Esophagus squamous epithelium (tissue), 5 donors: ENCODE results near the gene CNPPD1. TPM values are rescaled to one million over a fixed set of nuclear protein-coding genes. Genes with fewer than 3 reads are reported as not detected.

Source experiments
- DNase-seq: peaks from one replicate; lab custom pipeline; 2025; lab: John Stamatoyannopoulos, UW
- H3K27ac ChIP-seq, 4 donors: fragments of 200-600 bp; sonication (generic); one replicate each; pipeline ENCODE4 v1.5.1; 2016 to 2019; ENCODE audit warnings: mild to moderate bottlenecking in 1 of 4
- H3K27me3 ChIP-seq, 4 donors: fragments of 200-600 bp; sonication (generic); 1 replicate in 3 of 4; 2 replicates in 1 of 4; pipeline versions ENCODE4 v1.5.1 to v1.6.0; 2017 to 2021; ENCODE audit warnings: antibody characterized with exemption in 1 of 4
- H3K36me3 ChIP-seq, 3 donors: fragments of 200-600 bp; sonication (generic); one replicate each; pipeline ENCODE4 v1.5.1; 2016 to 2019
- H3K4me1 ChIP-seq, 3 donors: fragments of 200-600 bp; sonication (generic); one replicate each; pipeline ENCODE4 v1.5.1; 2017 to 2019
- H3K4me3 ChIP-seq, 4 donors: fragments of 200-600 bp; sonication (generic); 1 replicate in 3 of 4; 2 replicates in 1 of 4; pipeline ENCODE4 v1.5.1; 2016 to 2019; ENCODE audit warnings: mild to moderate bottlenecking in 2 of 4, moderate library complexity in 1 of 4
- H3K9me3 ChIP-seq, 3 donors: fragments of 200-600 bp; sonication (generic); one replicate each; pipeline ENCODE4 v1.5.1; 2016 to 2019
- POLR2A ChIP-seq, 4 donors: fragments of 450-650 bp; IDR thresholded peaks; one replicate each; pipeline ENCODE4 v1.6.1; 2017; ENCODE audit warnings: antibody characterized with exemption in 4 of 4, mild to moderate bottlenecking in 4 of 4, moderate library complexity in 3 of 4
- WGBS, 2 donors: methylation state at CpG; one replicate each; pipeline ENCODE4 v1.1.5; 2018; 5-methylcytosine and 5-hydroxymethylcytosine counted together
- intact Hi-C: fragments of 100-400 bp; cut with DNase I; formaldehyde crosslinking; loops from one replicate; pipeline ENCODE4 v1.15.0; 2022
- total RNA-seq, 4 donors: library from RNA; depleted of rRNA; stranded (reverse); fragments of >200 nt; gene quantifications; one replicate each; pipeline ENCODE4 v1.1.0, GENCODE V29; 2016
- TF ChIP-seq, protein P1 (sequence below), 6 experiments: fragments of 450-650 bp in 4 of 6; fragments of 200-600 bp in 2 of 6; sonication (generic) in 2 of 6; IDR thresholded peaks; one replicate each; pipeline ENCODE4 v1.5.1; 2016 to 2019; ENCODE audit warnings: antibody characterized with exemption in 6 of 6, mild to moderate bottlenecking in 4 of 6, moderate library complexity in 4 of 6
- donor health status: DM: yes; HTN: yes; CAD: no.

CNPPD1 gene
- total RNA-seq, 4 donors from 2014 or later = 35.3 to 49.8 (median 42.0) TPM

- intact Hi-C loops = no loop called here
- H3K9me3 ChIP-seq = no peaks in the 10 kb centered on the region
- H3K36me3 ChIP-seq = no peaks in the 10 kb centered on the region
- no peaks in the 10 kb centered on the region for H3K4me1 ChIP-seq
- H3K4me3 ChIP-seq = no peak overlapping the region
- WGBS, 2 donors = 78% methylated on average over 11 to 12 of the region's 12 CpGs
- H3K27me3 ChIP-seq = peaks cover 0 to 6% (median 0%) of the 10 kb centered on the region in 4 donors
- DNase-seq = no peak
- TF ChIP-seq, protein P1, sequence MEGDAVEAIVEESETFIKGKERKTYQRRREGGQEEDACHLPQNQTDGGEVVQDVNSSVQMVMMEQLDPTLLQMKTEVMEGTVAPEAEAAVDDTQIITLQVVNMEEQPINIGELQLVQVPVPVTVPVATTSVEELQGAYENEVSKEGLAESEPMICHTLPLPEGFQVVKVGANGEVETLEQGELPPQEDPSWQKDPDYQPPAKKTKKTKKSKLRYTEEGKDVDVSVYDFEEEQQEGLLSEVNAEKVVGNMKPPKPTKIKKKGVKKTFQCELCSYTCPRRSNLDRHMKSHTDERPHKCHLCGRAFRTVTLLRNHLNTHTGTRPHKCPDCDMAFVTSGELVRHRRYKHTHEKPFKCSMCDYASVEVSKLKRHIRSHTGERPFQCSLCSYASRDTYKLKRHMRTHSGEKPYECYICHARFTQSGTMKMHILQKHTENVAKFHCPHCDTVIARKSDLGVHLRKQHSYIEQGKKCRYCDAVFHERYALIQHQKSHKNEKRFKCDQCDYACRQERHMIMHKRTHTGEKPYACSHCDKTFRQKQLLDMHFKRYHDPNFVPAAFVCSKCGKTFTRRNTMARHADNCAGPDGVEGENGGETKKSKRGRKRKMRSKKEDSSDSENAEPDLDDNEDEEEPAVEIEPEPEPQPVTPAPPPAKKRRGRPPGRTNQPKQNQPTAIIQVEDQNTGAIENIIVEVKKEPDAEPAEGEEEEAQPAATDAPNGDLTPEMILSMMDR (IDR thresholded peaks at IDR 0.05) = no peak
- TF ChIP-seq POLR2A (IDR thresholded peaks at IDR 0.05) = no peak
- no peak overlapping the region for H3K27ac ChIP-seq
Observed at GRCh38 chr2:219199470-219200211, 22.9 kb upstream of the CNPPD1 start.

DNA sequence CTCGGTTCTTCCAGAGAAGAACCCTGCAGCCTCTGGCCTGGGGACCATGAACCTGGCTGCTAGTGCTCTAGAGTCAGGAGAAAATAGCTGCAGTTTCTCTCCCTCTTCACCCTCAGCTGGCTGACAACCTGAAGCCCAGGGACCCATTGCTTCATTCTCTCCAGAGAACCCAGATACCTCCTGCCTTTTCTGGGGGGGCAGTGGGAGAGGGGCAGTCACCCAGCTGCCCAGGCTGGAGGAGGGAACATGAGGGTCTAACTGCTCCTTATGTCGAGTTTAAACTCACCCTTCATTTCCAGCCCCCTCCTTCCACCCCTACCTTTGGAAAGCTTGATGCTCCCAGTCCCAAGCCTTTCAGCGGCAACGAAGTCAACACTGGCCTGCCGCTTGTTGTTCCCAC lies 22.2 kb upstream of the CNPPD1 start:
- Histone ChIP-seq H3K4me3 (no peak overlapping the region), H3K27me3 (peaks cover 0 to 6% (median 0%) of the 10 kb centered on the region in 4 donors), H3K27ac (no peak overlapping the region), H3K9me3 (no peaks in the 10 kb centered on the region), H3K4me1 (no peaks in the 10 kb centered on the region), H3K36me3 (no peaks in the 10 kb centered on the region)
- TF ChIP-seq, protein P1 (IDR thresholded peaks at IDR 0.05) = no peak
- TF ChIP-seq POLR2A (IDR thresholded peaks at IDR 0.05) = no peak
- intact Hi-C loops = no loop called here
- 64 to 76% methylated on average over 4 to 5 of the region's 5 CpGs for WGBS, 2 donors
- DNase-seq = no peak

DNA sequence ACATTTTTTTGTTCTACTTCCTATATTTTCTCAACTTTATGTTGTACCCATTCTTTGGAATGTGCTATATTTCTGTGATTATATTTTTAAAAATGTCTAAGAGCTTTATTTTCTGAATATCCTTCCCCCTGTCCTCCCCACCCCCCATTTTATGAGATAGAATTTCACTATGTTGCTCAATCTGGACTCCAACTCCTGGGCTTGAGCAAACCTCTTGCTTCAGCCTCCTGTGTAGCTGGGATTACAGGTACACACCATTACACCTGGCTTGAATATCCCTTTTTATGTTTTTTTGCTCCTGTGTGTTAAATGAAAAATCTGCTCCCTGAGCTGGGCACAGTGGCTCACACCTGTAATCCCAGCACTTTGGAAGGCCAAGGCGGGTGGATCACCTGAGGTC lies 20.7 kb upstream of the CNPPD1 start:
- intact Hi-C loops = no loop called here
- DNase-seq = no peak
- Histone ChIP-seq H3K36me3 (no peaks in the 10 kb centered on the region), H3K27me3 (peaks cover 0 to 6% (median 0%) of the 10 kb centered on the region in 4 donors), H3K27ac (no peak overlapping the region), H3K4me3 (no peak overlapping the region), H3K4me1 (no peaks in the 10 kb centered on the region), H3K9me3 (no peaks in the 10 kb centered on the region)
- WGBS, 2 donors = 83% methylated on average over 1 of the region's 1 CpG; no CpG with 5 or more reads in 1 of the 2 donors
- TF ChIP-seq, protein P1 (IDR thresholded peaks at IDR 0.05) = no peak
- TF ChIP-seq POLR2A (IDR thresholded peaks at IDR 0.05) = no peak

- intact Hi-C loops = no loop called here
- WGBS, 2 donors = 83 to 84% methylated on average over 7 of the region's 7 CpGs
- no peaks in the 10 kb centered on the region for H3K27me3 ChIP-seq
- peaks cover 9 to 41% (median 16%) of the 10 kb centered on the region in 3 donors for H3K36me3 ChIP-seq
- no peak for DNase-seq
- H3K9me3 ChIP-seq = no peaks in the 10 kb centered on the region
- H3K27ac ChIP-seq = no peak overlapping the region
- TF ChIP-seq, protein P1 (IDR thresholded peaks at IDR 0.05) = no peak
- no peak for TF ChIP-seq POLR2A (IDR thresholded peaks at IDR 0.05)
- no peak overlapping the region for H3K4me3 ChIP-seq
- no peaks in the 10 kb centered on the region for H3K4me1 ChIP-seq
Observed at GRCh38 chr2:219186754-219187456, 10.2 kb upstream of the CNPPD1 start.

- no peak for DNase-seq
- Histone ChIP-seq H3K36me3 (peaks cover 26 to 67% (median 32%) of the 10 kb centered on the region in 3 donors), H3K4me1 (peaks cover 5 to 18% (median 8%) of the 10 kb centered on the region in 3 donors), H3K27ac (no peak overlapping the region), H3K27me3 (no peaks in the 10 kb centered on the region), H3K4me3 (no peak overlapping the region), H3K9me3 (no peaks in the 10 kb centered on the region)
- intact Hi-C loops = no loop called here
- TF ChIP-seq POLR2A (IDR thresholded peaks at IDR 0.05) = no peak
- TF ChIP-seq, protein P1 (IDR thresholded peaks at IDR 0.05) = no peak
- 91 to 97% methylated on average over 2 of the region's 2 CpGs for WGBS, 2 donors
Observed at GRCh38 chr2:219184121-219184520, 7.4 kb upstream of the CNPPD1 start.
